Measurements from ENCODE around the gene WRAP73.

WRAP73 gene

DNA sequence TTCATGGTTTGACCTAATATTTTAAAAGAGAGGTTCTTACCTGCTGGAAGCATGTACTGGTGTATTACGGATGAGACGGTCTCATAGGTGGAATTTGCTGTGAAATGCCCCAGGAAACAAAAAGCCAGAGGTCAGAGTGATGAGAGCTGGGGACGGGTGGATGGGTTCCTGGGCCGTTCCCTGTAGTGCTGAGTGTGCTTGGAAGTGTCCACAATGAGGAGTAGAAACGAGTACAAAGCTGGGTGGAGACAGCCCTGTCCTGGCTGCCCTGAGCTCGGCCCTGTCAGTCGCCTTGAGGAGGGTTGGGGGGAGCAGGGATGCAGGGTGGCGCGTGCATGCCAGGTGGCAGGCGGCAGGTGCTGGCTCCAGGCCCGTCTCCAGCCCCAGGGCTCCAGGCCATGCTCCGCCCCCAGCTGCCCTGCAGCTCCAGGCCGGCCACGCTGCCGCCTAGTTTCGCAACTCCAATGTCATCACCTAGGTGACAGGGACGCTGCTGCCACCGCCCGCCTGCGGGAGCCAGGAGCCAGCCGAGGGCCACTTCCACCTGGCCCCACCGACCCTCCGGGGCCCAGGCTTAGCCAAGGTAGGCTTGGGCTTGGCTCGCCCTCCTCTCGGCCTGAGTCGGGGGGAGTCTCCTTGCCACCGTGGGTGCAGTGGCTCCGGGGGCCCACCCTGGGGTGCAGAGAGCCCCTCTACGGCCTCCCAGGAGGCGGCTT lies 18.8 kb upstream of the WRAP73 start:
- no peak for DNase-seq (ENCODE audit: low read depth)

DNA sequence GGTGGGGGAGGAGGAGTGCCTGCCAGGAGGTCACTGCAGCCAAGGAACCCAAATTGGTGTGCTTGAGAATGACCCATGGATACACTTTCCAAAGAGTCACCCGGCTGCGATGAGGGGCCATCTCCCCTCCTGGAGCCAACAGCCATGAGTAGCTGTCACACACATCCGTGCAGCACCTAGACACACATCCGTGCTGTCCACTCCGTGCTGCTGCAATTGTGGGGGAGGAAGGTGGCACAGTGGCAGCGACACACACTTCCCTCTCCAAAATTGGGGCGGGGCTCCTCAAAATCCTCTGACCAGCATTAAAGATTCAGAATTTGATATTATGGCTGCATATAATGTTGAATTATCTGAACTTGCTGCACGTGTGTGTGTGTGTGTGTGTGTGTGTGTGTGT lies 18.2 kb upstream of the WRAP73 start:
- DNase-seq (ENCODE audit: low read depth) = no peak

DNA sequence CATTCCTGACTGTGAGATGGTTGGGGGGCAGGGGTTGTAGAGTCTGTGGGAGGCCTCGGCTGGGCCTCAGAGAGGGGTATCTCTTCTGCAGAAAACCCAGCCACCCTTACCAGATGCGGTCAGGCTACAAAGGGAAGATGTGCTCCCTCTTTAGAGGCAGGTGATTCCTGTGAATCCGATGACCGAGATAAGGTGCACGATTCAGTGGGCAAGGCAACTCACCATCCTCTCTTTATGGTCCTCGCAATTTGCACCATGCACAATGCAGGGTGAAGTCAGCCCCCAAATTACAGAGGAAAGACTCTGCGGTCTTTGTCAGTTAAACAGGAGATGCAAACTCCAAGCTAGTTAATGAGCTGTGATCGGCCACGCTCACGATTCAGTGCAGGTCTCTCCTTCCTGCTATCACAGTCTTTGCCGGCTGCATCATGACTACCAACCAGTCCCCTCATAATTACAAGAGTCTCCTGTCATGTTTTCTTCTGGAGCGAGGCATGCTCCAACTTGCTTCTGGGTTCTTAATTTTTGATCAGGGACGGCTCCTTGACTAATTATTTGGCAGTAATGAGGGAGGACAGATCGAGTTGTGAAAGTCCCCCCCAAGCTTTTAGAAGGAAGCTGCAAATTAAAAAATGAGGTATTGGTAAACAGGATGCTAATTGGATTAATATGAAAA lies 14.9 kb upstream of the WRAP73 start:
- DNase-seq (ENCODE audit: low read depth) = no peak

DNA sequence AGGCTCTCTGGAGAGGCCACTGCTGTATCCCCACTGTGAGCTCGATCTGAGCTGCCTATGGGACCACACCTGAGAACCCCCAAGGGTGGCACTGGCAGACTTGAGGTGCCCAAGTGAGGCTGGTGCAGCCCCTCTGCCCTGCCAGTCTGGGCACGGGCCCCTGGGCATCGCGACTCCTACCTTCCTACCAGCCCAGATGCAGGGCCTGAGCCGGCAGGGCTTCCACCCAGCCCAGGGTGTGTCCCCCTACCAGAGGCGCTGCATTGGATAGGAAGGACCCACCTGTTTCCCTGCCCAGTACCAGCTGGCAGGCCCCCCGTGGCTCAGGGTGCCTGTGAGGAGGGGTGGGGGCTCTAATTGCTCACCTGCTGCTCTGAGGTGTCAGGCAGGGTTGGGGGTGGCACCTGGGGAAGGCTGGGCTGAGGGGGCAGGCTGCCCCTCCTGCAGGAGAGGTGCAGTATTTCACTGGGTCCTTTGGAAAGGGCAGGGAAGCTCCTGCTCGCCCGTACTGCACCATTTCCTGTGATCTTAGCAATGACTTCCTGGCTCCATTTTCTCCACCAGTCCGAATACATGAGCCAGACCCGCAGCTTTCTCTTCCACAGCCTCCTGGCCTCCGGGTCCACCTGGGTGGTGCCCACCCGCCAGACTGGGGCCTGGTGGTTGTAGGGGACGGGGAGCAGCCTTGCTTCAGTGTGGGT lies 14.2 kb upstream of the WRAP73 start:
- DNase-seq (ENCODE audit: low read depth) = no peak

DNA sequence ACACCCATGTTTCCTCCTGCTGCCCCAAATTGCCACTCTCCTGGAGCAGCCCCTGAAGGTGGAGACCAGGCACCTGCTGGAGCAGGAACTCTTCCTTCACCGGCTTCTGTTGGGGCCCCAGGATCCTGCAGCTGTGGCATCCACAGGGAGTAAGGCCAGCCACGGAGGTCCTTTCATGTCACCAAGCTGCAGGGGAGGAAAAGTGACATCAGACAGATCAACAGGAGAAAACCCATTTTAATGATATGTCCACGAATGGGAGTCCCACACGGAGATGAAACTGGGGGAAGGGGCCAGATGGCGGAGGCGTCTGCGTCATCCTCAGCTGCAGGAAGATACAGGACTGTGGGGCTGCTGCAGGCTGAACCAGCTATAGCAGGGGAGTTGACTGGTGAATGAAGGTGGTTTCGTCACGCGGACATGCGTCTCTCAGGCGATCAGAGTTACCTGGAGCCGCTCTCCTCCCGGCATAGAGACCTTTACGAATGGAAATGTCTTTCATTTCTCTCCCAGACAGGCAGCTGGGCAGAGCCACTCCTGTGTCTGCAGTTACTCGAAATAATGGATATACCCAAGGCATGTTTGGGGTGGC lies 12.3 kb upstream of the WRAP73 start:
- DNase-seq (ENCODE audit: low read depth) = no peak

DNA sequence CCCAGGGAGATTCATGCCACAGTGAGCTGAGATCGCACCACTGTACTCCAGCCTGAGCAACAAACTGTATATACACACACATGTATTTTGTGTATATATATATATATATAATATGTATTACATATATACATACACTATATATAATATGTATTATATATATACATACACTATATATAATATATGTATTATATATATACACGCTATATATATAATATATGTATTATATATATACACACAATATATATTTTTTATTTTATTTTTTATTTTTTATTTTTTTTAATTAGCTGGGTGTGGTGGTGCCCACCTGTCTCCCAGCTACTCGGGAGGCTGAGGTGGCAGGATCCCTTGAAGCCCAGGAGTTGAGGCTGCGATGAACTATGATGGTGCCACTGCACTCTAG lies 11.7 kb upstream of the WRAP73 start:
- no peak for DNase-seq (ENCODE audit: low read depth)

DNA sequence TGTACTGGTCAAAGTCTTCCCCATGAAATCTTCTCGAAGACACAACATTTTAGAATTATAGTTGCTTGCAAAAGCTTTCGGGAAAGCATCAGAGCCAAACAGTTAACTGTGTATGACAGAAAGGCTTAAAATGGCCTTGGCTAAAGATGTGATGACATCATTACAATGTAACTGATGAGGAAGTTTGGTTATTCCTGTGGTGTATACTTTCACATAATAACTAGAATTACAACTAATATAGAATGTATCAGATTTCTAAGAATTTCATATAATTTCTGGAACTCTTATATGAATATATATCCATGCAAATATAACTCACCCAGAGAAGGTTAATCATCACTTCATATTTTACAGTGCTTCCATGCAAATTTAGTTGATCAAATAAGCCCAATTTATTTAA lies 10.8 kb upstream of the WRAP73 start:
- no peak for DNase-seq (ENCODE audit: low read depth)

DNA sequence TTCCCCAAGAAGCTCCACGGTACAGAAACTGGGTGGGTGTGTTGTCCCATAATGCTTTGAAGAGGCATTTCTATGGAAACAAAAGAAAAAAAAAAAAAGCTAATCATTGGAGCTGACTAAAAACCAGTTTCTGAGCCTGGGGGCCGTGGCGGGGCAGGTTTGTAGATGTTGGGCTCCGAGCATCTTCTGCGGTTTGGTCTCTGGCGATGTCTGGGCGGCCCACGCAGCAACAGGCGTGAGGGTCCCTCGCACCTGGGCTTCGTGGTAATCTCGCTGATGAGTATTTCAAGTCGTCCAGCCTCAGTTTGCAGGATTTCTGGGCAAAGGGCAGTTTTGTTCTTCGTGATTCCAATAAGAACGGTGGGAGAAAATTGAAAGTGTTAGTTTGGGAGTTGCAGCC lies 9.2 kb upstream of the WRAP73 start:
- no peak for DNase-seq (ENCODE audit: low read depth)

DNA sequence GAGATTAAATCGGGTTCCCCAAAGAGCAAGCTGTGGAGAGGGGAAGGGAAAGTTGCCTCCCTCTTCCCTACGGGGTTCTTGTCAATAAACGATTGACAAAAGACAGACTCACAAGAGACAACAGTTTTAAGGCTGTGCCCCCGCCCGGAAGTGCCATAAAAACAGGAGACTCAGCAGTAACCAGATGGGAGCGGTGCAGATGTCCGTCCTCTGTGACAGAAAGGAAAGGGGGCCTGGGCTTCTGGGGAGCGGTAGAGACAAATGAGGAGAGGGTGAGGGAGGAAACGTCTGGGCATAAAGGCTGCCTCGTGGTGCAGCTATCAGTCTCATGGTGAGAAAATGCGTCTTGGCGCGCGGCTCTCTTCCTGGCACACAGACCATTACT lies 8.3 kb upstream of the WRAP73 start:
- no peak for DNase-seq (ENCODE audit: low read depth)

DNA sequence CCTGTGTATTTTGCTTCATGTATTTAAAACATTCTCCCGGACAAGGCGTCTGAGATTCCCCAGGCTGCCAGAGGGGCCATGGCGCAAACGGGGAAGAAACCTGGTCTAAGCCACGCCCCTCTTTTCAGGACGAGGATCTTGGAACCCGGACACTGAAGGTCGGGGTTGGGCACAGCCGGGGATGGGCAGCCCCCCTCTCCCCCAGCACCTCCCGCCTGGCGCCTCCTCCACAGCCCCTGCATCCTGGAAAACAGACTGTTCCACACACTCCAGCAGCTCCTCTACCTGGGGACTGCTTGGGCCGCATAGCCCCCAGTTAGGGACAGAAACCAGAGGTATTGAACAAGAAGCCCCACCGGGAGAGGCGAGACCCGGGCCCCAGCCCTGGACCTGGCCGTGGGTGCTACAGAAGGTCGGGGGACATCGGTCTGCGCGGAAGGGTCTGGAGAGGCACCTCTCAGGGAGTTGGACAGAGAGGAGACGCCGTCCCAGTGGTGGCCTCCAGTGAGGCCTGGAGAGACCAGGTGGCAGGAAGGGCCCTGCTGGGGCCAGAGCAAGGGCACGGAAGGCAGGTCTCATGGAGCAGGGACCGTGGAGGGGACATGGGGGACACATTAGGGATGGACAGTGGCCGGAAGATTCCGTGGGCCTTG lies 7.8 kb upstream of the WRAP73 start:
- no peak for DNase-seq (ENCODE audit: low read depth)

DNA sequence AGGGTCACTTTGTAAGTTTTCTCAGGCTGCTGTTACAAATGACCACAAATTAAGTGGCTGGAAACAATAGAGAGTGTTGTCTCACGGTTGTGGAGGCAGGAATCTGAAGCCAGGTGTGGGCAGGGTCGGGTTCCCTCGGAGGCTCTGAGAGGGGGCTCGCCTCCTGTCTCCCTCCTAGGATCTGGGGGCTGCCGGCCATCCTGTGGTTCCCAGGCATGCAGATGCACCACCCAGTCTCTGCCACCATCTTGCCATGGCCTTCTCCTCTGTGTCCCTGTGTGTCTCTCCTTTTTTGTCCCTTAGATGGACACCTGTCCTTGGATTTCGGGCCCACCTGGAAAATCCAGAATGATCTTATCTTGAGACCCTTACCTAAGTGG lies 7.2 kb upstream of the WRAP73 start:
- no peak for DNase-seq (ENCODE audit: low read depth)

DNA sequence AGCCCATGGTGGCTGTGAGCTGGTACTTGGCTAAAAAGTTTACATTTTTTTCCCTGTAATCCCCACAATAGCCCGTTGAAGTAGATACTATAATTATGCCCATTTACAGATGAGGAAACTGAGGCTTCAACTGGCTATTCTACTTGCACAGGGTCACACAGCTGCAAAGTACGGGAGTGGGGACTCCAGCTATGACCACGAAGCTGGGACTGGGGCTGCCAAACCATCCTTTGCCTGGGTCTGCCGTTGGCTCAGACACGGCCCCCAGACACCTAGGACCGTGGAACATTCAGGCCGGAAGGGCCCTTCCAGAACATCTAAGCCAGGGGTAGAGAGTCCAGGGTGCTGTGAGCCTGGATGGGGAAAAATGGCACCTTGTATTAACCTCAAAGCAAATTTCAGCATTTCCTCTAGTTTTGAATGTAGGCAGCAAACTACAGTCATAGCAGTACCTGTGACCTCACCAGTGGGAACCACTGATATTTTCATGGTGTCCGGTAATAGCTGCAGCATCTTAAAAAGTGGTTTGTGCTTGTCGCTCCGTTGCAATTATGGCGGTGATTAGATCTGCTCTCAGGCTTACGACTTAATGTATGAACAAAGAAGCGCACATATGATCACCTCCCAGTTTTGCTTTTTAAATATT lies 6.7 kb upstream of the WRAP73 start:
- DNase-seq (ENCODE audit: low read depth) = no peak

DNA sequence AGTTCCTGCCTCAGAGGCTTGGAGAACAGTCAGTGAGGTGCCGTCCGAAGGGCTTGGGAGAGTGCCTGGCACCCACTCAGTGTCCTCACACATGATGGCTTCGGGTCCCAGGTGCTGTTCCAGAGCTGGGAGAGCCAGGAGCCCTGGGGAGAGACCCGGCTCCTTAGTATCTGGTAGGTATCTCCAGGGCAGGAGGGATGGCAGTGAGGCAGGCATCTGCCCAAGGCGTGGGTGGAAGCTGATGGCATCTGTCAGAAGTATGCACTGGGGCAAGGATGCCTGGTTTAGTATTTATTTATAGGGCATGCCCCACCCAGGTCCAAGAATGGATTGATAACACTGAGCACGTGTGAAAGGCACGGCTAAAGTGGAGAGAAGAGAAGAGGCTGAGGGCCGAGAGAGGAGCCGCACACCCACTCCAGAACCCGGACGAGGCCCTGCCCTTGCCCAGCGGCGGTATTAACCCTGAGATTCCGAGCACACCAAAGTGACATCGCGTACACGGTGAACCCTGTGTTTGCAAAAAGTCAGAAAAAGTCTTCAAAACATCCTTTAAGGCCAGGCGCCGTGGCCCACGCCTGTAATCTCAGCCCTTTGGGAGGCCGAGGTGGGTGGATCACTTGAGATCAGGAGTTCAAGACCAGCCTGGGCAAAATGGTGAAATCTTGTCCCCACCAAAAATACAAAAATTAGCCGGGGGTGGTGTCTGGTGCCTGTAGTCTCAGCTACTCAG lies 4.8 kb upstream of the WRAP73 start:
- no peak for DNase-seq (ENCODE audit: low read depth)

DNA sequence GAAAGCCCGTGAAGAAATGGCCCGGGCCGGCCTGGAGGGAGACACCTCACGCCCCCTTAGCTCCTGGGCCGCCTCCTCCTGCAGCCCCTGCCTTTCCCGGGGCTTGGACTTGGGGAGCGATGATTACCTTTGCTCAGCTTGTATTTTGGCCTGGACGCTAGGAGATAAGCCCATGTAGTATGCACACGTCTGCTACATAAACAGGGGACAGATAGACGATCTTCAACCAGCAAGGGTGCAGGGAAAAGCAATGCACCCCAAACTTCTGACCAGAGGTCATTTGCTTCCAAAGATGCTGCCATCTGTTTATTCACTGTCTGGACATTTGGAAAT lies 3.3 kb upstream of the WRAP73 start:
- no peak for DNase-seq (ENCODE audit: low read depth)

DNA sequence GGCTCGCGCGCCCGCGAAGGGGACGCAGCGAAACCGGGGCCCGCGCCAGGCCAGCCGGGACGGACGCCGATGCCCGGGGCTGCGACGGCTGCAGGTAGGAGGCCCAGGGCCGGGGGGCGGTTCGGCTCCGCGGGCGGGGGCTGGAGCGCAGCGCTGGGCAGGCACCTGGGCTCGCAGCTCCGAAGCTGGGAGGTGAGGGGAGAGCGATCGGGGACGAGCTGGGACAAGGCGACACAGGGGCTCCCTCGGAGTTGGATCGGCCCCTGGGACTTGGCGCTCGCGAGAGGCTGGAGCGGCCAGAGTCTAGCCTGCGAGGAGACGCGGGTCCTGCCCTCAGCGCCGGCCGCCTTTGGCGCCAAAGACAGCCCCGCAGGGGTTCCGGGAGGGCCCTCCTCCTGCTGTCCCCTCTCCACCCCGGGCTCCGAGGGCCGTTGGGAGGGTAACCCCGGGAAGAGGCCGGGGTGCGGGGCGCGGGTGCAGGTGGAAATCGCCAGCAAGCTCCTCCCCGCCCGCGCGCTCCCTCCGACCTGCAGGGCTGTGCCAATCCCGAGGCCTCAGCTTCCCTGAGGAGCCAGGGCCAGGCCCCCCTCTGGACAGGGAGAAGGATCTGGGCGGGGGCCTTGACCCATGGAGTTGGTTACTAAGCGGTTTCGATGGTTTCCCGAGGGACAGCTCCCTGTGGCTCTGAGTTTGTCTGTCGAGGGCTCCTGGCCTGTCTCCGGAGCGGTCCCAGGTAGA lies 2.8 kb upstream of the WRAP73 start:
- DNase-seq (ENCODE audit: low read depth) = no peak

DNA sequence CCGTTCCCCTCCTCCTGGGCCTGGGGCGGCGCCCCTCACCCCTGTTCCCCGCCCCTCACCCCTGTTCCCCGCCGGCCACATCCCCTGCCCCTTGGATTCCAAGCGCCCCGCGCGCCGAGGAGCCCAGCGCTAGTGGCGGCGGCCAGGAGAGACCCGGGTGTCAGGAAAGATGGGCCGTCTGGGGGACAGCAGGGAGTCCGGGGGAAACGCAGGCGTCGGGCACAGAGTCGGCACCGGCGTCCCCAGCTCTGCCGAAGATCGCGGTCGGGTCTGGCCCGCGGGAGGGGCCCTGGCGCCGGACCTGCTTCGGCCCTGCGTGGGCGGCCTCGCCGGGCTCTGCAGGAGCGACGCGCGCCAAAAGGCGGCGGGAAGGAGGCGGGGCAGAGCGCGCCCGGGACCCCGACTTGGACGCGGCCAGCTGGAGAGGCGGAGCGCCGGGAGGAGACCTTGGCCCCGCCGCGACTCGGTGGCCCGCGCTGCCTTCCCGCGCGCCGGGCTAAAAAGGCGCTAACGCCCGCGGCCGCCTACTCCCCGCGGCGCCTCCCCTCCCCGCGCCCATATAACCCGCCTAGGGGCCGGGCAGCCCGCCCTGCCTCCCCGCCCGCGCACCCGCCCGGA lies 2.1 kb upstream of the WRAP73 start, which contains the start of gene TP73:
TP73 (plus strand) TSS at position 587 of the 618 bp plus-strand sequence. CDS start 29,850 bp downstream, outside the sequence.
- DNase-seq (ENCODE audit: low read depth) = no peak

DNA sequence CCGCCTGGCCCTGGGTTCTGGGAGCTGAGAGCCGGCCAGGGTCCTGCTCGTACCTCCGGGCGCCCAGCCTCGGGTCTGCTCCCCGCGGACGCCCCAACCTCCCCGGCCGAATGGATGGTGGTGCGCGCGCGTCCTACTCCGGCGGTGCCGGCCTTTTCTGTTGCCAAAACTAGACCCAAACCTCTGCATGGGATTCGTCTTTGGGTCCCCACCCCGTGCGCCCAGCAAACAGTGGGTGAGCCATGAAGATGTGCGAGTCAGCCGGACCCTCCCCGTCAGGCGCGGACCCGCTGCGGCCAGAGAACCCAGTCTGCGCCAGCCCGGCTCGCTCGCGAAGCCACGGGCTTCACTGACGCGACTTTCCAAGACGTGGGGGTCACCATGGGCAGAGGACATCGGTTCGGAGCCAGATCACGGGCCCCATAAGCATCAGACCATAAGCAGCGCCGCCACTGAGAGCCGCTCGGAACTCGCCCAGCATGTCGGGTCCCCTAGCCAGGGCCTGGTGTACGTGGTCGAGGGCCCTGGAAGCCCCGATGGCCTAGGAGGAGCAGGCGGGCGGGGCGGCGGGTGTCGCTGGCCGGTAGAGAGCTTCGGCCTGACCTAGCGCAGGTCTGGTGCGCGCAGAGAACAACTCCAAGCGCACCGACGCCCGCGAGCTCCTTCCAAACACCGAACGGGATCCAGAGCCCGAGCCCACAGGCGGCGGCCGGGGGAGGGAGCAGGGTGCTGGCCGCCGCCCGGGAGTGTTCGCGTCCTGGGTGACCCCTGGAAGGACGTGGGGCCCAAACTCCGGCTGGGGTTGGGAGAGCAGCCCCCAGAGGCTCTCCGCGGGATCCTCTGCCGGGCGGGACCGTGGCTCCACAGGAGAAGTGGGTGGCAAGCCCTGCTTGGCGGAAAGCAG lies 1.4 kb upstream of the WRAP73 start:
- DNase-seq (ENCODE audit: low read depth) = no peak

DNA sequence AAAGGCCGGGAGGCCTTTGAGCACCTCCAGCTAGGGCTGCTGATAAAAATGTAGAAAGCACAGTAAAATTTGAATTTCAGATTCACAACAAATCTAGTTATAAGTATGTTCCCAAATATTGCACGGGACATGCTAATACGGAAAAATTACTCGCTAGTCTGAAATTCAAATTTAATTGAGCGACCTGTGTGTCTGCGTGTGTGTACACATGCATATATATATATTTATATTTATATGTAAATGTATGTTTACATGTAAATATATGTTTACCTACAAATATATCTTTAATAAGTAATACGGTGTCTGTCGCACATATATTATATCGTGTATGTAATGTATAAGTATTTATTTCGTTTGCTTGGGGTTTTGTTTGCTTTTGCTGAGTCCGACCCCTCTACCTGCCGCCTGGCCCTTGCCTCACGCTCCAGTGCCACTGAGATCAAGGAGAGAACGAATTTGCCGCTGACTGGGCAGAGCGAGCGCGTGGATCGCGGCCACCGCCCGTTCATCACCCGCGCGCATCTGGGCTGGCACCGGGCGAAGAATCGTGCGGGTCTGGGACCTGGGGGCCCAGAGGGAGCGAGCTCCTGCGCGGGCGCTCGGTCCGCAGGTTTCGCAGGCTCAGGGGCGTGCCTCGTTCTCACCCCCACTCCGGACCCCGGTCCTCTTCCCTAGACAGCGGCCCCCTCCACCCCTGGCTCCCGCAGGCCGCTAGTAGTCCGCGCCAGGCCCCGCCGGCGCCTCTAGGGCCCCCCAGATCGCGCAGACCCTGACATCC lies 534 bp upstream of the WRAP73 start:
- no peak for DNase-seq (ENCODE audit: low read depth)
